IMR-90 (cell line): Measurements from ENCODE around the gene NAP1L1. TPM values are rescaled to one million over a fixed set of nuclear protein-coding genes. Genes with fewer than 3 reads are reported as not detected.
"Not testable (repeated sequence)": the region's sequence is repeated elsewhere in the genome, so short reads cannot be mapped to it uniquely, and the experiment has no call there.

ENCODE experiments used
- ATAC-seq: fragments of 200-7000 bp; cut with Tn5 transposase; 2 replicates; pipeline ENCODE4 v1.9.1; 2020; ENCODE audit warnings: low read depth, mild to moderate bottlenecking, moderate library complexity
- BruUV-seq: library from RNA; stranded (reverse); fragments of 400-500 nt; replicated peaks from 2 replicates; lab custom pipeline; 2021; lab: Mats Ljungman, UMichigan
- CTCF ChIA-PET: fragments of 300-600 bp; formaldehyde crosslinking; extraction: SDS; loops from one replicate; lab custom pipeline; 2021; ENCODE audit warnings: antibody characterized with exemption; lab: Yijun Ruan, JAX
- POLR2A ChIA-PET: fragments of 300-600 bp; sonication (Branson Sonifier 250); formaldehyde crosslinking; loops from one replicate; lab custom pipeline; 2022; ENCODE audit warnings: antibody characterized with exemption; ENCODE audit not compliant: unreplicated experiment; lab: Charles Lee
- DNase-seq: peaks from one replicate; pipeline ENCODE4 v3.0.0; 2013
- H2AFZ ChIP-seq: replicated peaks from 2 replicates; pipeline ENCODE3; 2013; ENCODE audit warnings: low read length, mild to moderate bottlenecking; ENCODE audit not compliant: poor library complexity
- H2AK5ac ChIP-seq: 2 replicates; pipeline ENCODE4 v1.6.1; 2013; ENCODE audit warnings: low read depth, low read length, inconsistent platforms
- H2AK9ac ChIP-seq: replicated peaks from 2 replicates; pipeline ENCODE3; 2013; ENCODE audit warnings: mild to moderate bottlenecking, low read depth, low read length, moderate library complexity; ENCODE audit not compliant: poor library complexity
- H2BK120ac ChIP-seq: 2 replicates; pipeline ENCODE4 v1.6.1; 2013; ENCODE audit warnings: low read depth, low read length, inconsistent platforms
- H2BK15ac ChIP-seq: 3 replicates; pipeline ENCODE4 v1.6.1; 2013; ENCODE audit warnings: low read depth, low read length, inconsistent platforms
- H2BK20ac ChIP-seq: 2 replicates; pipeline ENCODE4 v1.6.1; 2013; ENCODE audit warnings: low read depth, mild to moderate bottlenecking, inconsistent platforms, low read length, moderate library complexity
- H2BK5ac ChIP-seq: 2 replicates; pipeline ENCODE4 v1.6.1; 2013; ENCODE audit warnings: mild to moderate bottlenecking, low read depth, low read length, inconsistent platforms; ENCODE audit not compliant: poor library complexity, severe bottlenecking
- H3K14ac ChIP-seq: replicated peaks from 2 replicates; pipeline ENCODE4 v1.6.1; 2013; ENCODE audit warnings: low read depth, low read length, inconsistent platforms
- H3K18ac ChIP-seq: 2 replicates; pipeline ENCODE4 v1.6.1; 2013; ENCODE audit warnings: low read depth, low read length, control low read depth
- H3K23ac ChIP-seq: 2 replicates; pipeline ENCODE4 v1.6.1; 2013; ENCODE audit warnings: low read depth, low read length, inconsistent platforms
- H3K27ac ChIP-seq: 2 replicates; pipeline ENCODE4 v1.5.1; 2013; ENCODE audit warnings: mild to moderate bottlenecking, control low read depth, low read length; ENCODE audit not compliant: insufficient read depth
- H3K27me3 ChIP-seq: 2 replicates; pipeline ENCODE4 v1.6.1; 2013; ENCODE audit warnings: low read length; ENCODE audit not compliant: control insufficient read depth, insufficient read depth
- H3K36me3 ChIP-seq: 2 replicates; pipeline ENCODE4 v1.6.1; 2013; ENCODE audit warnings: low read length, mixed read lengths; ENCODE audit not compliant: control insufficient read depth, insufficient read depth
- H3K4ac ChIP-seq: 2 replicates; pipeline ENCODE4 v1.6.1; 2013; ENCODE audit warnings: low read depth, low read length, inconsistent platforms
- H3K4me1 ChIP-seq: 2 replicates; pipeline ENCODE4 v1.6.1; 2013; ENCODE audit warnings: low read length, mixed read lengths; ENCODE audit not compliant: control insufficient read depth, insufficient read depth
- H3K4me2 ChIP-seq: 2 replicates; pipeline ENCODE4 v1.6.1; 2013; ENCODE audit warnings: low read depth, mild to moderate bottlenecking, control low read depth, low read length, moderate library complexity
- H3K4me3 ChIP-seq: 2 replicates; pipeline ENCODE4 v1.5.1; 2013; ENCODE audit warnings: low read depth, mild to moderate bottlenecking, control low read depth, low read length, moderate library complexity; ENCODE audit not compliant: insufficient read depth
- H3K56ac ChIP-seq: 2 replicates; pipeline ENCODE4 v1.6.1; 2013; ENCODE audit warnings: low read length, inconsistent platforms; ENCODE audit not compliant: insufficient read depth; ENCODE audit errors: extremely low read depth
- H3K79me1 ChIP-seq, 2 experiments: 2 replicates each; pipeline ENCODE4 v1.6.1; 2013; ENCODE audit warnings: low read length in 2 of 2, inconsistent platforms in 1 of 2, low read depth in 1 of 2
- H3K9ac ChIP-seq: 2 replicates; pipeline ENCODE4 v1.6.1; 2013; ENCODE audit warnings: low read depth, low read length, control low read depth
- H3K9me1 ChIP-seq: 2 replicates; pipeline ENCODE4 v1.6.1; 2013; ENCODE audit warnings: low read length, inconsistent platforms; ENCODE audit not compliant: insufficient read depth
- H3K9me3 ChIP-seq: 2 replicates; pipeline ENCODE4 v1.6.1; 2013; ENCODE audit warnings: low read length; ENCODE audit not compliant: control insufficient read depth, insufficient read depth
- H4K20me1 ChIP-seq: 2 replicates; pipeline ENCODE4 v1.6.1; 2013; ENCODE audit warnings: low read length, inconsistent platforms; ENCODE audit not compliant: insufficient read depth
- H4K5ac ChIP-seq: 2 replicates; pipeline ENCODE4 v1.6.1; 2013; ENCODE audit warnings: mild to moderate bottlenecking, low read depth, low read length, control low read depth
- H4K8ac ChIP-seq, 2 experiments: 2 replicates each; pipeline ENCODE4 v1.6.1; 2013; ENCODE audit warnings: low read depth in 2 of 2, low read length in 2 of 2, control low read depth in 1 of 2, inconsistent platforms in 1 of 2
- H4K91ac ChIP-seq: 2 replicates; pipeline ENCODE4 v1.6.1; 2013; ENCODE audit warnings: low read depth, low read length, inconsistent platforms; ENCODE audit not compliant: insufficient read depth
- CHD1 ChIP-seq: IDR thresholded peaks from 2 replicates; pipeline ENCODE4 v1.6.1; 2012; ENCODE audit warnings: low read depth, low read length, improper control_type of control experiment
- WGBS, 2 experiments: methylation state at CpG; one replicate each; pipeline versions ENCODE4 v1.1.5 to v1.1.7; 2013; ENCODE audit warnings: missing lambda C conversion rate in 2 of 2; ENCODE audit not compliant: insufficient read length in 1 of 2; ENCODE audit errors: extremely low coverage in 2 of 2; 5-methylcytosine and 5-hydroxymethylcytosine counted together
- dilution Hi-C: fragments of 300-500 bp; cut with HindIII; formaldehyde crosslinking; loops from one replicate; pipeline ENCODE4 v1.14.3; 2018; ENCODE audit warnings: low sequenced_read_pairs; ENCODE audit not compliant: unreplicated experiment
- in situ Hi-C: fragments of 300-500 bp; cut with MboI; formaldehyde crosslinking; loops from 3 replicates; pipeline ENCODE4 v1.14.3; 2019; ENCODE audit warnings: low sequenced_read_pairs, inconsistent platforms, mixed read lengths
- intact Hi-C: fragments of 100-400 bp; cut with micrococcal nuclease; formaldehyde crosslinking; loops from 2 replicates; pipeline ENCODE4 v1.10.0; 2022
- polyA plus RNA-seq, 3 experiments: library from polyadenylated mRNA; depleted of rRNA; stranded (reverse); fragments of >200 nt; gene quantifications; 2 replicates each; pipeline ENCODE4 v1.2.3, GENCODE V29; 2012; ENCODE audit warnings: low replicate concordance in 1 of 3
- total RNA-seq: library from RNA; depleted of rRNA; stranded (reverse); fragments of >200 nt; gene quantifications from 2 replicates; pipeline ENCODE4 v1.2.3, GENCODE V29; 2012; rRNA removed

Gene NAP1L1
- total and polyA plus RNA-seq, 2 of the 4 experiments (the other 2 are of a cell fraction), result 86.4 to 200 TPM

- TF ChIP-seq CHD1, result no peak
These were observed 94.1 kb downstream of the NAP1L1 start (continued) for GRCh38 chr12:75990189-75990912.

- H3K27me3 ChIP-seq, H3K27ac ChIP-seq, H3K56ac ChIP-seq, H4K20me1 ChIP-seq, H3K36me3 ChIP-seq, H2AK5ac ChIP-seq, H3K4me3 ChIP-seq, BruUV-seq, DNase-seq, H2BK20ac ChIP-seq, H3K9ac ChIP-seq, H2BK120ac ChIP-seq, H2BK5ac ChIP-seq, H3K4ac ChIP-seq, H3K4me1 ChIP-seq, H3K14ac ChIP-seq, POLR2A ChIA-PET, H2BK15ac ChIP-seq, H3K4me2 ChIP-seq, in situ Hi-C loops, ATAC-seq, H4K8ac ChIP-seq, H3K18ac ChIP-seq, H2AFZ ChIP-seq, H3K9me3 ChIP-seq, dilution Hi-C loops, H3K23ac ChIP-seq, H2AK9ac ChIP-seq, CTCF ChIA-PET, H4K5ac ChIP-seq, intact Hi-C loops, H4K91ac ChIP-seq: not testable (repeated sequence)
- peaks cover 0 to 19% of the 10 kb centered on the region in 2 experiments; a peak in 2 of 4 replicates for H3K79me1 ChIP-seq
- WGBS, 2 experiments, result no CpG with 5 or more reads among the region's 1 CpG
- peaks cover 12% of the 10 kb centered on the region for H3K9me1 ChIP-seq
These were observed 96.8 kb downstream of the NAP1L1 start for GRCh38 chr12:75987709-75988108.

Other genes starting within 250 kb of the NAP1L1 start
- gene PHLDA1, start 52.9 kb downstream of the NAP1L1 start, total RNA-seq, result 27.8 and 47.8 TPM in 2 replicates
- gene PHLDA1, start 52.9 kb downstream of the NAP1L1 start, polyA plus RNA-seq (2012; rRNA removed), result 28.9 and 32.4 TPM in 2 replicates